ENCODE data around the gene C1QTNF2.

Gene C1QTNF2, protein sequence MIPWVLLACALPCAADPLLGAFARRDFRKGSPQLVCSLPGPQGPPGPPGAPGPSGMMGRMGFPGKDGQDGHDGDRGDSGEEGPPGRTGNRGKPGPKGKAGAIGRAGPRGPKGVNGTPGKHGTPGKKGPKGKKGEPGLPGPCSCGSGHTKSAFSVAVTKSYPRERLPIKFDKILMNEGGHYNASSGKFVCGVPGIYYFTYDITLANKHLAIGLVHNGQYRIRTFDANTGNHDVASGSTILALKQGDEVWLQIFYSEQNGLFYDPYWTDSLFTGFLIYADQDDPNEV

DNA sequence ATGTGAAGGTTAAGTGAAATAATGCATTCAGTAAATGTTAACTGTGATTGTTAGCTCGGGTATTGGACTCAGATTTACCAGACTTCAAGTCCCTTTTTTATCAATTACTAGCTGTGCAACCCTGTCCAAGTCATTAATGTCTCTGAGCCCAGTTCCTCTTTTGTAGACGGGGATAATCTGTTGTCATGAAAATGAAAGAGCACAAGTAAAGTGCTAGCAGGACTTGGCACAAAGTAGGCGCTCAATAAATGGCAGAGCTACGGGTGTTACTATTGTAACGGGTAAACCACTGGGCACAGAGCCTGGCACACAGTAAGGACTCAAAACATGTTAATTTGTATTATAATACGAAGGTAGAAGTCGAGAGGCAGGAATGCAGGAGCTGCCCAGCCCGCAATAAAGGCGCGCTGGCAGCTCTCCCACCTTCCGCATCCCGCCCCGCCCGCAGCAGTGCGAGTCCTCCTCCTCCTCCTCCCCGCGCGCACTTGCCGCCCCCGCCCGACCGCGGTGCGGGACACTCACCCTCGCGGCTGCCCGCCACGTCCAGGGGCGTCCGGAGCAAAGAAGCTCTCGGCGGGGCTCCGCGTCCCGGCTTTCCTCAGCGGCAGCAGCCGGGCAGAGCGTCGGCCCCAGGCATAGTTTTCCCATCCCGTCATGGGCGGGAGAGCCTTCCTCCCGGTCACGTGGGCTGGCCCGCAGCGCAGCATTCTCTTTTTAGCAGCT, at the start of gene C1QTNF2:
Gene C1QTNF2 (minus strand): TSS at position 637 of the 723 bp plus-strand sequence. CDS start 15,615 bp downstream, outside the sequence.
- no peaks in the 10 kb centered on the region for H4K20me1 ChIP-seq (ENCODE audit: insufficient read depth, low read length, poor library complexity, severe bottlenecking)
- H3K27me3 ChIP-seq (ENCODE audit: insufficient read depth, low read length, poor library complexity, severe bottlenecking), result no peaks in the 10 kb centered on the region
- H3F3A ChIP-seq (ENCODE audit: low read depth), result no peaks in the 10 kb centered on the region
- H3K9me3 ChIP-seq (ENCODE audit: insufficient read depth, low read depth, low read length), result no peaks in the 10 kb centered on the region
- no peaks in the 10 kb centered on the region for H3K4me1 ChIP-seq (ENCODE audit: insufficient read depth, low read length, poor library complexity, severe bottlenecking)
- H2AFZ ChIP-seq (ENCODE audit: low read length), result no peak within 1 kb of the TSS
- no peak within 1 kb of the TSS for H3K4me3 ChIP-seq (ENCODE audit: low read length, poor library complexity, severe bottlenecking)
- no peak within 1 kb of the TSS for H3K9ac ChIP-seq (ENCODE audit: low read depth, low read length, poor library complexity, severe bottlenecking)
- H3K79me2 ChIP-seq (ENCODE audit: insufficient read depth, low read length), result no peaks in the 10 kb centered on the region
- H3K4me2 ChIP-seq (ENCODE audit: low read depth, low read length, poor library complexity, severe bottlenecking), result no peak within 1 kb of the TSS
- no peaks in the 10 kb centered on the region for H3K36me3 ChIP-seq (ENCODE audit: insufficient read depth, low read length)
- no peaks in the 10 kb centered on the region for H3K9me2 ChIP-seq (replicated peaks; ENCODE audit: low read depth, low read length)
- TF ChIP-seq EZH2phosphoT487 (IDR thresholded peaks at IDR 0.05; ENCODE audit: borderline replicate concordance), result no peak
- TF ChIP-seq, protein P1, sequence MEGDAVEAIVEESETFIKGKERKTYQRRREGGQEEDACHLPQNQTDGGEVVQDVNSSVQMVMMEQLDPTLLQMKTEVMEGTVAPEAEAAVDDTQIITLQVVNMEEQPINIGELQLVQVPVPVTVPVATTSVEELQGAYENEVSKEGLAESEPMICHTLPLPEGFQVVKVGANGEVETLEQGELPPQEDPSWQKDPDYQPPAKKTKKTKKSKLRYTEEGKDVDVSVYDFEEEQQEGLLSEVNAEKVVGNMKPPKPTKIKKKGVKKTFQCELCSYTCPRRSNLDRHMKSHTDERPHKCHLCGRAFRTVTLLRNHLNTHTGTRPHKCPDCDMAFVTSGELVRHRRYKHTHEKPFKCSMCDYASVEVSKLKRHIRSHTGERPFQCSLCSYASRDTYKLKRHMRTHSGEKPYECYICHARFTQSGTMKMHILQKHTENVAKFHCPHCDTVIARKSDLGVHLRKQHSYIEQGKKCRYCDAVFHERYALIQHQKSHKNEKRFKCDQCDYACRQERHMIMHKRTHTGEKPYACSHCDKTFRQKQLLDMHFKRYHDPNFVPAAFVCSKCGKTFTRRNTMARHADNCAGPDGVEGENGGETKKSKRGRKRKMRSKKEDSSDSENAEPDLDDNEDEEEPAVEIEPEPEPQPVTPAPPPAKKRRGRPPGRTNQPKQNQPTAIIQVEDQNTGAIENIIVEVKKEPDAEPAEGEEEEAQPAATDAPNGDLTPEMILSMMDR (conservative IDR thresholded peaks at IDR 0.05; ENCODE audit: low read length), result no peak

DNA sequence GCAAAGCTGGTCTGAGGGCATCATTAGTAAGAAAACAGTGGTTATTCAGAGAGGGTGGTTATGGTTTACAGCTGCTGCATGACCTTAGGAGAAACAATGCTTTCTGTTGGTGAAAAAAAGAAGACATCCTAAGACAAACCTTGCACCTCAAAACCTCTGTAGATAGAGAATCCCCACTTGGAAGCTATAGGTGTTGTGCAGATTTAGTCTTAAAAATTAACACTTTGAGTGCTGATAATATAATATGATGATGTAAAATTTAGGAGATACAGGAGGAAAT, 49.8 kb upstream of the C1QTNF2 start:
- Histone ChIP-seq H3K4me2 (ENCODE audit: low read depth, low read length, poor library complexity, severe bottlenecking) (peak overlapping the region; percentile 84), H3K9me3 (ENCODE audit: insufficient read depth, low read depth, low read length) (no peaks in the 10 kb centered on the region), H3K79me2 (ENCODE audit: insufficient read depth, low read length) (peaks cover 58% of the 10 kb centered on the region), H4K20me1 (ENCODE audit: insufficient read depth, low read length, poor library complexity, severe bottlenecking) (peaks cover 19% of the 10 kb centered on the region), H2AFZ (ENCODE audit: low read length) (no peak overlapping the region), H3K4me3 (ENCODE audit: low read length, poor library complexity, severe bottlenecking) (peak overlapping the region; percentile 94), H3K9ac (ENCODE audit: low read depth, low read length, poor library complexity, severe bottlenecking) (peak overlapping the region; percentile 79), H3K4me1 (ENCODE audit: insufficient read depth, low read length, poor library complexity, severe bottlenecking) (peaks cover 36% of the 10 kb centered on the region), H3K36me3 (ENCODE audit: insufficient read depth, low read length) (no peaks in the 10 kb centered on the region), H3K9me2 (replicated peaks; ENCODE audit: low read depth, low read length) (no peaks in the 10 kb centered on the region), H3F3A (ENCODE audit: low read depth) (peaks cover 4% of the 10 kb centered on the region; the same call in 1 of the 2 replicates), H3K27me3 (ENCODE audit: insufficient read depth, low read length, poor library complexity, severe bottlenecking) (no peaks in the 10 kb centered on the region)
- TF ChIP-seq EZH2phosphoT487 (IDR thresholded peaks at IDR 0.05; ENCODE audit: borderline replicate concordance), result no peak
- TF ChIP-seq, protein P1 (conservative IDR thresholded peaks at IDR 0.05; ENCODE audit: low read length), result no peak

DNA sequence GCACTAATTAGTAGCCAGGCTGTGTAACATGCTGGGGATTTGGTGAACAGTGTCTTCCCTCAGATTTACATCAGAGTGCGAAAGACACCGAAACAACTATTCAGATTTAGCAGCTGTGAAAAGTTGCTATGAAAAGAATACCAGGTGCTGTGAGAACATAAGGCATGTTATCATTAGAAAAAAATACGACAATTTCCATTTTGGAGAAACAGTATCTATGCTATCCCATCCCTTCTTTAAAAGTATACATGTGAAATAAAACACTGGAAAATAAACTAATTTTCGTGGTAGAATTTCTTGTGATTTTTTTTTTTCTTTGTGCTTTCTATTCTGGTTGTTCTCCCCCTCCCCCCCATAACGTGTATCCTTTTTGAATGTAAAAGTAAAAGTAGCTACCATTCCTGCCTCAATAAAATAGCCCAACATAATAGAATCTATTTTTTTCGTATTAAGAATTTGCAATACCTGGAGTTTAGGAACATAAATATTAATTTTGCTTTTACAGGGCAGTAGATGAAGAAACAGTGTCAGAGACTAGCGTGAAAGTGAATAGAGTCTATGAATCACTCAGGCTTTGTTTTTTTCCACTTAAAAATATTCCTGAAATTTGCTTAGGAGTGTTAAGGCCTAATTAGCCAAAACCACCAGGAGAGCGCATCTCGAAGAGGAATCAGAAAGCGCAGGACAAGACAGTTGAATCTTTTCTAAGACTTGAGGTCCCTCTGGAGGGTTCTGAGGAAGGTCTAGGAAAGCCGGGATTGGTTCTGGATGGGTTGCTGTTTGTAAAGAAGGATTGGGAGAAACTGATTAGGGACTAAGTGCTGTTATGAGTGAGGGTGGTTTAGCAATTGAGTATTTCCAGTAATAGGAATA, 49.3 kb upstream of the C1QTNF2 start:
- H3K9me2 ChIP-seq (replicated peaks; ENCODE audit: low read depth, low read length), result no peaks in the 10 kb centered on the region
- peaks cover 31% of the 10 kb centered on the region for H3K4me1 ChIP-seq (ENCODE audit: insufficient read depth, low read length, poor library complexity, severe bottlenecking)
- peaks cover 19% of the 10 kb centered on the region for H4K20me1 ChIP-seq (ENCODE audit: insufficient read depth, low read length, poor library complexity, severe bottlenecking)
- H3K9me3 ChIP-seq (ENCODE audit: insufficient read depth, low read depth, low read length), result no peaks in the 10 kb centered on the region
- peaks cover 52% of the 10 kb centered on the region for H3K79me2 ChIP-seq (ENCODE audit: insufficient read depth, low read length)
- TF ChIP-seq, protein P1 (conservative IDR thresholded peaks at IDR 0.05; ENCODE audit: low read length), result no peak
- TF ChIP-seq EZH2phosphoT487 (IDR thresholded peaks at IDR 0.05; ENCODE audit: borderline replicate concordance), result no peak
- H3K27me3 ChIP-seq (ENCODE audit: insufficient read depth, low read length, poor library complexity, severe bottlenecking), result no peaks in the 10 kb centered on the region
- peak overlapping the region; percentile 84 for H3K4me2 ChIP-seq (ENCODE audit: low read depth, low read length, poor library complexity, severe bottlenecking)
- peak overlapping the region; percentile 79 for H3K9ac ChIP-seq (ENCODE audit: low read depth, low read length, poor library complexity, severe bottlenecking)
- peak overlapping the region; percentile 94 for H3K4me3 ChIP-seq (ENCODE audit: low read length, poor library complexity, severe bottlenecking)
- no peaks in the 10 kb centered on the region for H3F3A ChIP-seq (ENCODE audit: low read depth)
- H2AFZ ChIP-seq (ENCODE audit: low read length), result peak overlapping the region; percentile 30
- H3K36me3 ChIP-seq (ENCODE audit: insufficient read depth, low read length), result no peaks in the 10 kb centered on the region

Measured in Loucy (cell line).